ENCODE results near the gene PPP1R9A. TPM values are rescaled to one million over a fixed set of nuclear protein-coding genes. Genes with fewer than 3 reads are reported as not detected.
A peak's percentile ranks its signal among the peaks of the same experiment; 100 is the strongest.

PPP1R9A gene
- total RNA-seq, 1 experiment from 2014 or later = 15.6 TPM

GRCh38 chr7:95323410-95324129 is 416.2 kb downstream of the PPP1R9A start:
- Histone ChIP-seq H3K27me3 (replicated peaks; ENCODE audit: insufficient read depth, low read depth, low read length, poor library complexity) (no peaks in the 10 kb centered on the region), H3K4me3 (ENCODE audit: low read depth, low read length, poor library complexity, severe bottlenecking) (no peak overlapping the region), H3K36me3 (ENCODE audit: insufficient read depth, low read length, poor library complexity, severe bottlenecking) (no peaks in the 10 kb centered on the region), H3K9me3 (ENCODE audit: low read depth, low read length, poor library complexity, severe bottlenecking) (no peaks in the 10 kb centered on the region), H3K27ac (ENCODE audit: low read depth, low read length, poor library complexity, severe bottlenecking) (no peak overlapping the region), H3K4me1 (ENCODE audit: insufficient read depth, low read length, poor library complexity, severe bottlenecking) (no peaks in the 10 kb centered on the region)
- TF ChIP-seq EZH2 (IDR thresholded peaks at IDR 0.05; ENCODE audit: borderline replicate concordance, low read depth, low read length, poor library complexity, severe bottlenecking) (no peak), CTCF (conservative IDR thresholded peaks at IDR 0.05; ENCODE audit: low read depth, low read length) (no peak)
- CTCF ChIA-PET = no interaction called here
- DNase-seq (ENCODE audit: low spot score) = no peak
- intact Hi-C loops (cut with micrococcal nuclease; ENCODE audit: unreplicated experiment) = no loop called here
- POLR2A ChIA-PET (ENCODE audit: low non-redundant PET) = no interaction called here
- no TSS peak for BruUV-seq (replicated peaks)

GRCh38 chr7:95324431-95324830 is 417.0 kb downstream of the PPP1R9A start, which contains the start of gene PON1:
Gene PON1 (minus strand): TSS chr7:95324532. CDS start chr7:95324475, 57 bp downstream.
- ChIA-PET CTCF (no interaction called here), POLR2A (ENCODE audit: low non-redundant PET) (no interaction called here)
- BruUV-seq (replicated peaks) = no TSS peak
- H3K27me3 ChIP-seq (replicated peaks; ENCODE audit: insufficient read depth, low read depth, low read length, poor library complexity) = no peaks in the 10 kb centered on the region
- no peaks in the 10 kb centered on the region for H3K9me3 ChIP-seq (ENCODE audit: low read depth, low read length, poor library complexity, severe bottlenecking)
- H3K36me3 ChIP-seq (ENCODE audit: insufficient read depth, low read length, poor library complexity, severe bottlenecking) = no peaks in the 10 kb centered on the region
- H3K27ac ChIP-seq (ENCODE audit: low read depth, low read length, poor library complexity, severe bottlenecking) = no peak within 1 kb of the TSS
- TF ChIP-seq EZH2 (IDR thresholded peaks at IDR 0.05; ENCODE audit: borderline replicate concordance, low read depth, low read length, poor library complexity, severe bottlenecking) = no peak
- no peak for TF ChIP-seq CTCF (conservative IDR thresholded peaks at IDR 0.05; ENCODE audit: low read depth, low read length)
- no peaks in the 10 kb centered on the region for H3K4me1 ChIP-seq (ENCODE audit: insufficient read depth, low read length, poor library complexity, severe bottlenecking)
- intact Hi-C loops (cut with micrococcal nuclease; ENCODE audit: unreplicated experiment) = no loop called here
- DNase-seq (ENCODE audit: low spot score) = no peak
- no peak within 1 kb of the TSS for H3K4me3 ChIP-seq (ENCODE audit: low read depth, low read length, poor library complexity, severe bottlenecking)

- ChIA-PET CTCF (no interaction called here), POLR2A (ENCODE audit: low non-redundant PET) (no interaction called here)
- TF ChIP-seq EZH2 (IDR thresholded peaks at IDR 0.05; ENCODE audit: borderline replicate concordance, low read depth, low read length, poor library complexity, severe bottlenecking) (no peak), CTCF (conservative IDR thresholded peaks at IDR 0.05; ENCODE audit: low read depth, low read length) (no peak)
- Histone ChIP-seq H3K4me1 (ENCODE audit: insufficient read depth, low read length, poor library complexity, severe bottlenecking) (no peaks in the 10 kb centered on the region), H3K36me3 (ENCODE audit: insufficient read depth, low read length, poor library complexity, severe bottlenecking) (no peaks in the 10 kb centered on the region), H3K9me3 (ENCODE audit: low read depth, low read length, poor library complexity, severe bottlenecking) (no peaks in the 10 kb centered on the region), H3K4me3 (ENCODE audit: low read depth, low read length, poor library complexity, severe bottlenecking) (no peak overlapping the region), H3K27me3 (replicated peaks; ENCODE audit: insufficient read depth, low read depth, low read length, poor library complexity) (no peaks in the 10 kb centered on the region), H3K27ac (ENCODE audit: low read depth, low read length, poor library complexity, severe bottlenecking) (no peak overlapping the region)
- no TSS peak for BruUV-seq (replicated peaks)
- intact Hi-C loops (cut with micrococcal nuclease; ENCODE audit: unreplicated experiment) = no loop called here
- peak; percentile 25 for DNase-seq (ENCODE audit: low spot score)
These were observed 420.0 kb downstream of the PPP1R9A start for GRCh38 chr7:95327356-95327755.
